Ishikawa (cell line): ENCODE measurements around the gene EFCAB9.

Experiments used
- TAF1 ChIP-seq: IDR thresholded peaks from 2 replicates; pipeline ENCODE4 v1.6.1; 2012; ENCODE audit warnings: low read depth, mild to moderate bottlenecking
- TF ChIP-seq, protein P1 (sequence below): IDR thresholded peaks from 2 replicates; pipeline ENCODE4 v1.6.1; 2012

DNA sequence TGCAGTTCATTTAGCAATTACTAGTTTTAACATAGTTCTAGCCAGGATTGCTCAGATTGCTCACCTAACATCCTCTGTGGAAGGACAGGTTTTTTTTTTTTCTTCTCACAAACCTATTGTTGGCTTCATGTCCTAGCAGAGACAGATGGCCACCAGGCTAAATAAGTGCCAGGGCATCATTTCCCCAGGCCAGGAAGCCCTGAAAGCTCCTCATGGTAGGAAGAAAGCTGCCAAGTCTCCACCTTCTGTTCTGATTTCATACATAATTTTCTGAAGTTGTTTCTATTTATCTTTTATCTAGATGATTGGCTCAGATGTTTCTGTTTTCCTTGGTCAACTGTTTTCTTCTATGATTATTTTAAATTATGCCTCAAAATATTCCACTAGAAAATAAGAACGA lies 31.0 kb downstream of the EFCAB9 start:
- no peak for TF ChIP-seq TAF1
- TF ChIP-seq, protein P1, sequence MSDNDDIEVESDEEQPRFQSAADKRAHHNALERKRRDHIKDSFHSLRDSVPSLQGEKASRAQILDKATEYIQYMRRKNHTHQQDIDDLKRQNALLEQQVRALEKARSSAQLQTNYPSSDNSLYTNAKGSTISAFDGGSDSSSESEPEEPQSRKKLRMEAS, result no peak
